ENCODE measurements around the gene VAMP4. TPM values are rescaled to one million over a fixed set of nuclear protein-coding genes. Genes with fewer than 3 reads are reported as not detected.
"Not testable (repeated sequence)": the region's sequence is repeated elsewhere in the genome, so short reads cannot be mapped to it uniquely, and the experiment has no call there.

VAMP4 gene
- total and polyA plus RNA-seq, 10 donors, result 7.4 to 21.7 (median 14.8) TPM

GRCh38 chr1:171663854-171664575 is 77.8 kb downstream of the VAMP4 start:
- 55 to 71% (median 63%) methylated on average over 4 of the region's 4 CpGs for WGBS, 5 donors
- no peaks in the 10 kb centered on the region for H3K27me3 ChIP-seq (replicated peaks in 1 of 7)
- H3K36me3 ChIP-seq, result no peaks in the 10 kb centered on the region
- H3K4me1 ChIP-seq, result no peaks in the 10 kb centered on the region
- H3K9me3 ChIP-seq, result no peaks in the 10 kb centered on the region
- TF ChIP-seq POLR2AphosphoS5 (IDR thresholded peaks at IDR 0.05), result no peak
- TF ChIP-seq POLR2A (IDR thresholded peaks at IDR 0.05), result no peak
- no peak for TF ChIP-seq CTCF (IDR thresholded peaks at IDR 0.05 in 8 of 11, conservative IDR thresholded peaks at IDR 0.05 in 3 of 11)
- no peak for DNase-seq
- no peak overlapping the region for H3K27ac ChIP-seq
- no peak overlapping the region for H3K4me3 ChIP-seq
- intact Hi-C loops (cut with DNase I; ENCODE audit: low total_unique reads), result no loop called here

- intact Hi-C loops (cut with DNase I; ENCODE audit: low total_unique reads), result no loop called here
- H3K9me3 ChIP-seq, result no peaks in the 10 kb centered on the region
- no peaks in the 10 kb centered on the region for H3K36me3 ChIP-seq
- no peaks in the 10 kb centered on the region for H3K27me3 ChIP-seq (replicated peaks in 1 of 7)
- no peaks in the 10 kb centered on the region for H3K4me1 ChIP-seq
- DNase-seq, result no peak
- TF ChIP-seq CTCF (IDR thresholded peaks at IDR 0.05 in 8 of 11, conservative IDR thresholded peaks at IDR 0.05 in 3 of 11) (no peak), POLR2A (IDR thresholded peaks at IDR 0.05) (no peak), POLR2AphosphoS5 (IDR thresholded peaks at IDR 0.05) (no peak)
- no peak overlapping the region for H3K27ac ChIP-seq
- WGBS, 5 donors, result 85 to 94% (median 90%) methylated on average over 7 of the region's 7 CpGs
- H3K4me3 ChIP-seq, result no peak overlapping the region
These were observed 78.6 kb downstream of the VAMP4 start for GRCh38 chr1:171663036-171663853.

- Histone ChIP-seq H3K27ac (no peak overlapping the region), H3K4me1 (no peaks in the 10 kb centered on the region), H3K4me3 (no peak overlapping the region), H3K36me3 (no peaks in the 10 kb centered on the region), H3K27me3 (replicated peaks in 1 of 7) (peaks cover 0 to under 1% (median 0%) of the 10 kb centered on the region in 7 donors), H3K9me3 (no peaks in the 10 kb centered on the region)
- intact Hi-C loops (cut with DNase I; ENCODE audit: low total_unique reads), result no loop called here
- TF ChIP-seq CTCF (IDR thresholded peaks at IDR 0.05 in 8 of 11, conservative IDR thresholded peaks at IDR 0.05 in 3 of 11), result no peak
- no peak for TF ChIP-seq POLR2A (IDR thresholded peaks at IDR 0.05)
- TF ChIP-seq POLR2AphosphoS5 (IDR thresholded peaks at IDR 0.05), result no peak
- DNase-seq, result no peak
- 93 to 96% (median 94%) methylated on average over 5 of the region's 5 CpGs for WGBS, 5 donors
These were observed 80.7 kb downstream of the VAMP4 start for GRCh38 chr1:171661076-171661650.

- H3K4me3 ChIP-seq; H3K27ac ChIP-seq; H3K9me3 ChIP-seq; DNase-seq; H3K36me3 ChIP-seq; intact Hi-C loops (cut with DNase I; ENCODE audit: low total_unique reads): not testable (repeated sequence)
- WGBS, 5 donors, result 93 to 99% (median 97%) methylated on average over 9 of the region's 9 CpGs
- peaks cover 0 to 18% (median 9%) of the 10 kb centered on the region in 6 donors for H3K4me1 ChIP-seq
- peaks cover 0 to 29% (median 0%) of the 10 kb centered on the region in 7 donors for H3K27me3 ChIP-seq (replicated peaks in 1 of 7)
These were observed 85.7 kb downstream of the VAMP4 start for GRCh38 chr1:171656206-171656605.
